Keratinocyte (primary cell): ENCODE measurements around the gene SULF2. TPM values are rescaled to one million over a fixed set of nuclear protein-coding genes. Genes with fewer than 3 reads are reported as not detected.

ENCODE experiments used
- DNase-seq: peaks from one replicate; pipeline ENCODE4 v3.0.0-alpha.2; 2011; ENCODE audit warnings: low read depth, missing footprints, low spot score
- FAIRE-seq: peaks from 2 replicates; lab custom pipeline; 2011; peaks lifted over from hg19 to GRCh38; lab: Jason Lieb, UNC
- H2AFZ ChIP-seq: 2 replicates; pipeline ENCODE4 v1.6.0; 2012; ENCODE audit warnings: low read length, control low read depth, inconsistent platforms; ENCODE audit not compliant: control insufficient read depth
- H3K27ac ChIP-seq: 2 replicates; pipeline ENCODE4 v1.5.1; 2011; ENCODE audit warnings: low read length; ENCODE audit not compliant: control insufficient read depth, insufficient read depth
- H3K27me3 ChIP-seq: 3 replicates; pipeline ENCODE4 v1.6.0; 2011; ENCODE audit warnings: low read length; ENCODE audit not compliant: control insufficient read depth, insufficient read depth; ENCODE audit errors: extremely low read depth
- H3K36me3 ChIP-seq, 2 experiments: 2 replicates in 1 of 2; 3 replicates in 1 of 2; pipeline ENCODE4 v1.5.1; 2011; ENCODE audit warnings: low read length in 2 of 2, mild to moderate bottlenecking in 1 of 2; ENCODE audit not compliant: control insufficient read depth in 2 of 2, insufficient read depth in 2 of 2; ENCODE audit errors: extremely low read depth in 1 of 2
- H3K4me1 ChIP-seq: 3 replicates; pipeline ENCODE4 v1.5.1; 2011; ENCODE audit warnings: low read length; ENCODE audit not compliant: control insufficient read depth, insufficient read depth; ENCODE audit errors: extremely low read depth
- H3K4me2 ChIP-seq: 3 replicates; pipeline ENCODE4 v1.6.0; 2011; ENCODE audit warnings: low read depth, low read length; ENCODE audit not compliant: control insufficient read depth, insufficient read depth; ENCODE audit errors: extremely low read depth
- H3K4me3 ChIP-seq, 3 experiments: fragments of 200-600 bp in 1 of 3; sonication (generic) in 1 of 3; 2 replicates in 2 of 3; 3 replicates in 1 of 3; pipeline ENCODE4 v1.5.1; 2011 to 2016; ENCODE audit warnings: low read length in 3 of 3, mild to moderate bottlenecking in 3 of 3, control low read depth in 2 of 3, inconsistent platforms in 1 of 3, low read depth in 1 of 3, mixed read lengths in 1 of 3, mixed run types in 1 of 3, moderate library complexity in 1 of 3; ENCODE audit not compliant: control insufficient read depth in 2 of 3, insufficient read depth in 2 of 3; ENCODE audit errors: extremely low read depth in 1 of 3
- H3K79me2 ChIP-seq: 2 replicates; pipeline ENCODE4 v1.6.0; 2012; ENCODE audit warnings: low read length; ENCODE audit not compliant: control insufficient read depth, insufficient read depth
- H3K9ac ChIP-seq: 3 replicates; pipeline ENCODE4 v1.6.0; 2011; ENCODE audit warnings: low read length; ENCODE audit not compliant: control insufficient read depth, insufficient read depth; ENCODE audit errors: extremely low read depth
- H3K9me1 ChIP-seq: 3 replicates; pipeline ENCODE4 v1.6.0; 2011; ENCODE audit warnings: low read length; ENCODE audit not compliant: control insufficient read depth, insufficient read depth; ENCODE audit errors: extremely low read depth
- H3K9me3 ChIP-seq: 2 replicates; pipeline ENCODE4 v1.5.1; 2012; ENCODE audit warnings: low read depth, low read length; ENCODE audit not compliant: control insufficient read depth
- H4K20me1 ChIP-seq: 3 replicates; pipeline ENCODE4 v1.6.0; 2011; ENCODE audit warnings: low read length; ENCODE audit not compliant: control insufficient read depth, insufficient read depth; ENCODE audit errors: extremely low read depth
- CTCF ChIP-seq, 3 experiments: IDR thresholded peaks in 1 of 3; conservative IDR thresholded peaks in 1 of 3; optimal IDR thresholded peaks in 1 of 3; 2 replicates in 2 of 3; 3 replicates in 1 of 3; pipeline versions ENCODE3 to v1.5.1; 2011; ENCODE audit warnings: low read length in 3 of 3, mild to moderate bottlenecking in 3 of 3, moderate library complexity in 2 of 3, control low read depth in 1 of 3, inconsistent platforms in 1 of 3; ENCODE audit not compliant: insufficient read depth in 2 of 3; ENCODE audit errors: extremely low read depth in 1 of 3
- EZH2 ChIP-seq: IDR thresholded peaks from one replicate; pipeline ENCODE4 v1.6.1; 2012; ENCODE audit warnings: inconsistent platforms, mild to moderate bottlenecking, low read length, moderate library complexity
- dilution Hi-C: fragments of 300-500 bp; cut with MboI; formaldehyde crosslinking; loops from one replicate; pipeline ENCODE4 v1.7.0; 2020; ENCODE audit warnings: low sequenced_read_pairs; ENCODE audit not compliant: extremely low pct_ligation_motif_present
- polyA plus RNA-seq, 5 experiments: library from polyadenylated mRNA; depleted of rRNA in 3 of 5; stranded (reverse) in 3 of 5; stranded (forward) in 1 of 5; unstranded in 1 of 5; fragments of >200 nt; gene quantifications; 1 replicate in 1 of 5; 2 replicates in 3 of 5; 3 replicates in 1 of 5; pipeline versions ENCODE4 v1.2.1 to v1.2.3, GENCODE V29; 2011 to 2012; ENCODE audit warnings: missing spikeins in 2 of 5, low read depth in 1 of 5, low replicate concordance in 1 of 5

The SULF2 gene
- polyA plus RNA-seq, 1 donor (not counting 4 experiments of a cell fraction or from before 2014, with no cell fraction given): 64.4 TPM

- DNase-seq: no peak
- Histone ChIP-seq H3K9me1 (no peaks in the 10 kb centered on the region), H3K79me2 (peaks cover 56% of the 10 kb centered on the region), H3K27me3 (no peaks in the 10 kb centered on the region), H4K20me1 (peaks cover 3% of the 10 kb centered on the region), H3K4me3 (peak overlapping the region; percentile 68 to 88 (median 85)), H3K27ac (peak overlapping the region; percentile 79), H3K9me3 (no peaks in the 10 kb centered on the region), H3K36me3 (peaks cover under 1 to 5% of the 10 kb centered on the region in 2 experiments), H3K9ac (peak overlapping the region; percentile 91), H3K4me2 (peak overlapping the region; percentile 81), H3K4me1 (peaks cover 19% of the 10 kb centered on the region), H2AFZ (no peak overlapping the region)
- FAIRE-seq: no peak
- dilution Hi-C loops: loop anchor here (25.0 kb wide), 1 partner anchor 503 kb away; no protein-coding TSS in a partner anchor
- TF ChIP-seq EZH2 (no peak), CTCF (optimal IDR thresholded peaks at IDR 0.05 in 1 of 3, IDR thresholded peaks at IDR 0.05 in 1 of 3, conservative IDR thresholded peaks at IDR 0.05 in 1 of 3; ENCODE audit: extremely low read depth in 1 of 3, insufficient read depth in 2 of 3, low read length in 3 of 3) (no peak)
These were observed 1.3 kb downstream of the SULF2 start for GRCh38 chr20:47783828-47784598.

- DNase-seq (no peak), FAIRE-seq (peak; percentile 57)
- peaks cover 3% of the 10 kb centered on the region for H4K20me1 ChIP-seq
- H3K9me1 ChIP-seq: no peaks in the 10 kb centered on the region
- H3K27ac ChIP-seq: no peak overlapping the region
- H3K4me3 ChIP-seq: no peak overlapping the region
- dilution Hi-C loops: loop anchor here (25.0 kb wide), 1 partner anchor 504 kb away; no protein-coding TSS in a partner anchor
- H3K36me3 ChIP-seq: peaks cover 5 to 6% of the 10 kb centered on the region in 2 experiments
- H2AFZ ChIP-seq: no peak overlapping the region
- H3K4me2 ChIP-seq: peak overlapping the region; percentile 29
- H3K79me2 ChIP-seq: peaks cover 66% of the 10 kb centered on the region
- TF ChIP-seq EZH2: no peak
- TF ChIP-seq CTCF (optimal IDR thresholded peaks at IDR 0.05 in 1 of 3, IDR thresholded peaks at IDR 0.05 in 1 of 3, conservative IDR thresholded peaks at IDR 0.05 in 1 of 3; ENCODE audit: extremely low read depth in 1 of 3, insufficient read depth in 2 of 3, low read length in 3 of 3): peak in 1 of 3 experiments; percentile 29
- H3K27me3 ChIP-seq: no peaks in the 10 kb centered on the region
- H3K4me1 ChIP-seq: peaks cover 19% of the 10 kb centered on the region
- H3K9me3 ChIP-seq: no peaks in the 10 kb centered on the region
- H3K9ac ChIP-seq: no peak overlapping the region
These were observed 2.2 kb downstream of the SULF2 start for GRCh38 chr20:47782920-47783552.
